Vagina (tissue), 2 donors: Measurements from ENCODE around the gene ASPRV1. TPM values are rescaled to one million over a fixed set of nuclear protein-coding genes. Genes with fewer than 3 reads are reported as not detected.

Source experiments
- DNase-seq, 2 donors: peaks; one replicate each; pipeline ENCODE4 v3.0.0-alpha.2; 2017; ENCODE audit errors: extremely low spot score in 2 of 2
- H3K27ac ChIP-seq: fragments of 200-600 bp; sonication (generic); one replicate; pipeline ENCODE4 v1.5.1; 2019
- H3K27me3 ChIP-seq: fragments of 200-600 bp; sonication (generic); one replicate; pipeline ENCODE4 v1.5.1; 2019
- H3K36me3 ChIP-seq, 2 donors: fragments of 200-600 bp; sonication (generic); one replicate each; pipeline ENCODE4 v1.5.1; 2017 to 2019
- H3K4me1 ChIP-seq: fragments of 200-600 bp; sonication (generic); one replicate; pipeline ENCODE4 v1.5.1; 2019
- H3K4me3 ChIP-seq, 2 donors: fragments of 200-600 bp; sonication (generic); 1 replicate in 1 of 2; 2 replicates in 1 of 2; pipeline ENCODE4 v1.5.1; 2016 to 2019
- H3K9me3 ChIP-seq: fragments of 200-600 bp; sonication (generic); one replicate; pipeline ENCODE4 v1.5.1; 2019
- CTCF ChIP-seq, 3 experiments: fragments of 450-650 bp in 2 of 3; fragments of 200-600 bp in 1 of 3; sonication (generic) in 1 of 3; IDR thresholded peaks; one replicate each; pipeline ENCODE4 v1.5.1; 2017 to 2019; ENCODE audit warnings: antibody characterized with exemption in 3 of 3, mild to moderate bottlenecking in 2 of 3, moderate library complexity in 2 of 3
- POLR2A ChIP-seq, 2 donors: fragments of 450-650 bp; IDR thresholded peaks; one replicate each; pipeline ENCODE4 v1.6.1; 2017; ENCODE audit warnings: antibody characterized with exemption in 2 of 2, mild to moderate bottlenecking in 2 of 2, moderate library complexity in 2 of 2
- POLR2AphosphoS5 ChIP-seq, 2 donors: sonication (generic); formaldehyde crosslinking; IDR thresholded peaks; one replicate each; pipeline ENCODE4 v1.9.0; 2017; ENCODE audit warnings: antibody characterized with exemption in 2 of 2, mild to moderate bottlenecking in 2 of 2, low read depth in 1 of 2; ENCODE audit not compliant: insufficient read depth in 1 of 2
- intact Hi-C: fragments of 100-400 bp; cut with DNase I; formaldehyde crosslinking; loops from one replicate; pipeline ENCODE4 v1.15.1; 2023
- total RNA-seq: library from RNA; depleted of rRNA; stranded (reverse); fragments of >200 nt; gene quantifications from one replicate; pipeline ENCODE4 v1.2.3, GENCODE V29; 2016

The ASPRV1 gene
- total RNA-seq, 1 donor from 2014 or later, result 0.49 TPM

- no peak for DNase-seq
- intact Hi-C loops, result no loop called here
- no peak for TF ChIP-seq POLR2AphosphoS5 (IDR thresholded peaks at IDR 0.05; ENCODE audit: insufficient read depth in 1 of 2, low read depth in 1 of 2)
- TF ChIP-seq CTCF (IDR thresholded peaks at IDR 0.05), result no peak
- TF ChIP-seq POLR2A (IDR thresholded peaks at IDR 0.05), result no peak
- Histone ChIP-seq H3K9me3 (no peaks in the 10 kb centered on the region), H3K27ac (no peak overlapping the region), H3K27me3 (no peaks in the 10 kb centered on the region), H3K4me3 (no peak overlapping the region), H3K4me1 (no peaks in the 10 kb centered on the region), H3K36me3 (no peaks in the 10 kb centered on the region)
These were observed 610 bp downstream of the ASPRV1 start for GRCh38 chr2:69960821-69961220.

GRCh38 chr2:69959425-69959824, 2.0 kb downstream of the ASPRV1 start:
- DNase-seq, result no peak
- Histone ChIP-seq H3K9me3 (no peaks in the 10 kb centered on the region), H3K27ac (no peak overlapping the region), H3K4me3 (no peak overlapping the region), H3K4me1 (no peaks in the 10 kb centered on the region), H3K36me3 (no peaks in the 10 kb centered on the region), H3K27me3 (no peaks in the 10 kb centered on the region)
- intact Hi-C loops, result no loop called here
- TF ChIP-seq POLR2A (IDR thresholded peaks at IDR 0.05) (no peak), POLR2AphosphoS5 (IDR thresholded peaks at IDR 0.05; ENCODE audit: insufficient read depth in 1 of 2, low read depth in 1 of 2) (no peak), CTCF (IDR thresholded peaks at IDR 0.05) (no peak)

- intact Hi-C loops, result no loop called here
- Histone ChIP-seq H3K4me1 (no peaks in the 10 kb centered on the region), H3K27ac (no peak overlapping the region), H3K27me3 (no peaks in the 10 kb centered on the region), H3K36me3 (no peaks in the 10 kb centered on the region), H3K9me3 (no peaks in the 10 kb centered on the region), H3K4me3 (no peak overlapping the region)
- TF ChIP-seq POLR2AphosphoS5 (IDR thresholded peaks at IDR 0.05; ENCODE audit: insufficient read depth in 1 of 2, low read depth in 1 of 2) (no peak), POLR2A (IDR thresholded peaks at IDR 0.05) (no peak), CTCF (IDR thresholded peaks at IDR 0.05) (no peak)
- no peak for DNase-seq
These were observed 3.0 kb downstream of the ASPRV1 start for GRCh38 chr2:69958480-69958879.

- TF ChIP-seq POLR2A (IDR thresholded peaks at IDR 0.05), result no peak
- TF ChIP-seq CTCF (IDR thresholded peaks at IDR 0.05), result no peak
- TF ChIP-seq POLR2AphosphoS5 (IDR thresholded peaks at IDR 0.05; ENCODE audit: insufficient read depth in 1 of 2, low read depth in 1 of 2), result no peak
- intact Hi-C loops, result no loop called here
- Histone ChIP-seq H3K4me3 (no peak overlapping the region), H3K4me1 (no peaks in the 10 kb centered on the region), H3K27me3 (no peaks in the 10 kb centered on the region), H3K27ac (no peak overlapping the region), H3K36me3 (no peaks in the 10 kb centered on the region), H3K9me3 (no peaks in the 10 kb centered on the region)
- DNase-seq, result no peak
These were observed 3.5 kb downstream of the ASPRV1 start for GRCh38 chr2:69957965-69958364.

GRCh38 chr2:69956475-69956979, 4.9 kb downstream of the ASPRV1 start:
- TF ChIP-seq POLR2A (IDR thresholded peaks at IDR 0.05), result no peak
- no peak for TF ChIP-seq POLR2AphosphoS5 (IDR thresholded peaks at IDR 0.05; ENCODE audit: insufficient read depth in 1 of 2, low read depth in 1 of 2)
- no peak for TF ChIP-seq CTCF (IDR thresholded peaks at IDR 0.05)
- Histone ChIP-seq H3K4me1 (no peaks in the 10 kb centered on the region), H3K4me3 (no peak overlapping the region), H3K9me3 (no peaks in the 10 kb centered on the region), H3K27me3 (no peaks in the 10 kb centered on the region), H3K36me3 (no peaks in the 10 kb centered on the region), H3K27ac (no peak overlapping the region)
- DNase-seq, result no peak
- intact Hi-C loops, result no loop called here
